Measurements from ENCODE around the gene DNAI7.

DNA sequence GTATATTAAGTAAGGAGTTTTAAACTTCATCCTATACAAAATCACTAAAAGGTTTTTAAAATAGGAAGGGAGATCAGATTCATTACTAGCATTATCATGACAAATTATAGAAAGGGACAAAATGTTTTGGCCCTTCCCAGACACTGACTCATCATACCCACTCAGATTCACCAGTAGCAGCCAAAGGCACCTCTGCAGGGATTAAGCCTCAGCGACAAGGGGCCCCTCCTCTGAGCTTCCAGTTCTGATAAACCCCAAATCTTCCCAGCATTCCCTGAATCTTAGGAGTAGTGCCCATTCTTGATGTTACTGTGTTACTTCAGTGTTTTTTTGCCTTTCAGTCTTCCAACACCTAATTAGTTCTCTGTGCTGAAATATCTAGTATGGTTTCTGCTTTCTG, 41.2 kb upstream of the DNAI7 start:
- TF ChIP-seq POLR2AphosphoS5 (IDR thresholded peaks at IDR 0.05): no peak
- TF ChIP-seq, protein P1, sequence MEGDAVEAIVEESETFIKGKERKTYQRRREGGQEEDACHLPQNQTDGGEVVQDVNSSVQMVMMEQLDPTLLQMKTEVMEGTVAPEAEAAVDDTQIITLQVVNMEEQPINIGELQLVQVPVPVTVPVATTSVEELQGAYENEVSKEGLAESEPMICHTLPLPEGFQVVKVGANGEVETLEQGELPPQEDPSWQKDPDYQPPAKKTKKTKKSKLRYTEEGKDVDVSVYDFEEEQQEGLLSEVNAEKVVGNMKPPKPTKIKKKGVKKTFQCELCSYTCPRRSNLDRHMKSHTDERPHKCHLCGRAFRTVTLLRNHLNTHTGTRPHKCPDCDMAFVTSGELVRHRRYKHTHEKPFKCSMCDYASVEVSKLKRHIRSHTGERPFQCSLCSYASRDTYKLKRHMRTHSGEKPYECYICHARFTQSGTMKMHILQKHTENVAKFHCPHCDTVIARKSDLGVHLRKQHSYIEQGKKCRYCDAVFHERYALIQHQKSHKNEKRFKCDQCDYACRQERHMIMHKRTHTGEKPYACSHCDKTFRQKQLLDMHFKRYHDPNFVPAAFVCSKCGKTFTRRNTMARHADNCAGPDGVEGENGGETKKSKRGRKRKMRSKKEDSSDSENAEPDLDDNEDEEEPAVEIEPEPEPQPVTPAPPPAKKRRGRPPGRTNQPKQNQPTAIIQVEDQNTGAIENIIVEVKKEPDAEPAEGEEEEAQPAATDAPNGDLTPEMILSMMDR (IDR thresholded peaks at IDR 0.05; ENCODE audit: poor library complexity, severe bottlenecking): no peak
- no peak for TF ChIP-seq EZH2 (IDR thresholded peaks at IDR 0.05; ENCODE audit: borderline replicate concordance, insufficient read depth, low read length, poor library complexity, severe bottlenecking)

Data from neural cell (in vitro differentiated cells).